AG09319 (cell line): ENCODE data around the gene MIB2.

ENCODE experiments used
- DNase-seq: peaks from one replicate; pipeline ENCODE4 v3.0.0-alpha.2; 2010; ENCODE audit warnings: low read depth; ENCODE audit errors: extremely low read depth
- TF ChIP-seq, protein P1 (sequence below): IDR thresholded peaks from 2 replicates; pipeline ENCODE4 v1.5.1; 2011; ENCODE audit warnings: low read depth, mild to moderate bottlenecking, inconsistent platforms, low read length, moderate library complexity

Gene MIB2

DNA sequence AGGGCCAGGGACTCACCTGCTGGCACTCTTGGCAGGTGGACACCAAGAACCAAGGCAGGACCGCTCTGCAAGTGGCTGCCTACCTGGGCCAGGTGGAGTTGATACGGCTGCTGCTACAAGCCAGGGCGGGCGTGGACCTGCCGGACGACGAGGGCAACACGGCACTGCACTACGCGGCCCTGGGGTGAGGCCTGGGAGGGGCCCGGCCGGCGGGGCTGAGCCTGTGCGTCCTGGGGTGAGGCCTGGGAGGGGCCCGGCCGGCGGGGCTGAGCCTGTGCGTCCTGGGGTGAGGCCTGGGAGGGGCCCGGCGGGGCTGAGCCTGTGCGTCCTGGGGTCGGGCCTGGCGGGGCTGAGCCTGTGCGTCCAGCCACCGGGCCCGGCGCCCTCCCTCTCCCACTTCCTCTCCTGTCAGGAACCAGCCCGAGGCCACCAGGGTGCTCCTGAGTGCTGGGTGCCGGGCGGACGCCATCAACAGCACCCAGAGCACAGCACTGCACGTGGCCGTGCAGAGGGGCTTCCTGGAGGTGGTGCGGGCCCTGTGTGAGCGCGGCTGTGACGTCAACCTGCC is 12.0 kb downstream of the MIB2 start:
- TF ChIP-seq, protein P1, sequence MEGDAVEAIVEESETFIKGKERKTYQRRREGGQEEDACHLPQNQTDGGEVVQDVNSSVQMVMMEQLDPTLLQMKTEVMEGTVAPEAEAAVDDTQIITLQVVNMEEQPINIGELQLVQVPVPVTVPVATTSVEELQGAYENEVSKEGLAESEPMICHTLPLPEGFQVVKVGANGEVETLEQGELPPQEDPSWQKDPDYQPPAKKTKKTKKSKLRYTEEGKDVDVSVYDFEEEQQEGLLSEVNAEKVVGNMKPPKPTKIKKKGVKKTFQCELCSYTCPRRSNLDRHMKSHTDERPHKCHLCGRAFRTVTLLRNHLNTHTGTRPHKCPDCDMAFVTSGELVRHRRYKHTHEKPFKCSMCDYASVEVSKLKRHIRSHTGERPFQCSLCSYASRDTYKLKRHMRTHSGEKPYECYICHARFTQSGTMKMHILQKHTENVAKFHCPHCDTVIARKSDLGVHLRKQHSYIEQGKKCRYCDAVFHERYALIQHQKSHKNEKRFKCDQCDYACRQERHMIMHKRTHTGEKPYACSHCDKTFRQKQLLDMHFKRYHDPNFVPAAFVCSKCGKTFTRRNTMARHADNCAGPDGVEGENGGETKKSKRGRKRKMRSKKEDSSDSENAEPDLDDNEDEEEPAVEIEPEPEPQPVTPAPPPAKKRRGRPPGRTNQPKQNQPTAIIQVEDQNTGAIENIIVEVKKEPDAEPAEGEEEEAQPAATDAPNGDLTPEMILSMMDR = no peak
- DNase-seq = no peak

DNA sequence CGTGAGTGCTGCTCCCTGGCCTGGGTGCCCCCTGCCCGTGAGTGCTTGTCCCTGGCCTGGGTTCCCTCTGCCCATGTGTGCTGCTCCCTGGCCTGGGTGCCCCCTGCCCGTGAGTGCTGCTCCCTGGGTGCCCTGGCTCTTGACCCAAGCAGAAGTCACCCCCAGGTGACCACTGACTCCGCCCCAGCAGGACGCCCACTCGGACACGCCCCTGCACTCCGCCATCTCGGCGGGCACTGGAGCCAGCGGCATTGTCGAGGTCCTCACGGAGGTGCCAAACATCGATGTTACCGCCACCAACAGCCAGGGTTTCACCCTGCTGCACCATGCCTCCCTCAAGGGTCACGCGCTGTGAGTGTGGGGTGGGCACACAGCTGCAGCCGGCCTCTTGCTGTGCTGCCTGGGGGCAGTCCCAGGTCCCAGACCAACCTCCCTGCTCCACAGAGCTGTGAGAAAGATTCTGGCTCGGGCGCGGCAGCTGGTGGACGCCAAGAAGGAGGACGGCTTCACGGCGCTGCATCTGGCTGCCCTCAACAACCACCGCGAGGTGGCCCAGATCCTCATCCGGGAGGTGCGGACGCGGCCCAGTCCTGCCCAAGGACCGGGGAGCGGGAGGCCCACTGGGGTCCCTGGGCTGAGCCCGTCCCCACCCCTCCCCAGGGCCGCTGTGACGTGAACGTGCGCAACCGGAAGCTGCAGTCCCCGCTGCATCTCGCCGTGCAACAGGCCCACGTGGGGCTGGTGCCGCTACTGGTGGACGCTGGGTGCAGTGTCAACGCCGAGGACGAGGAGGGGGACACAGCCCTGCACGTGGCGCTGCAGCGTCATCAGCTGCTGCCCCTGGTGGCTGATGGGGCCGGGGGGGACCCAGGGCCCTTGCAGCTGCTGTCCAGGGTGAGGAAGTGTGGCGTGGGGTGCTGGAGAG is 12.8 kb downstream of the MIB2 start:
- DNase-seq = no peak
- TF ChIP-seq, protein P1 = no peak

DNA sequence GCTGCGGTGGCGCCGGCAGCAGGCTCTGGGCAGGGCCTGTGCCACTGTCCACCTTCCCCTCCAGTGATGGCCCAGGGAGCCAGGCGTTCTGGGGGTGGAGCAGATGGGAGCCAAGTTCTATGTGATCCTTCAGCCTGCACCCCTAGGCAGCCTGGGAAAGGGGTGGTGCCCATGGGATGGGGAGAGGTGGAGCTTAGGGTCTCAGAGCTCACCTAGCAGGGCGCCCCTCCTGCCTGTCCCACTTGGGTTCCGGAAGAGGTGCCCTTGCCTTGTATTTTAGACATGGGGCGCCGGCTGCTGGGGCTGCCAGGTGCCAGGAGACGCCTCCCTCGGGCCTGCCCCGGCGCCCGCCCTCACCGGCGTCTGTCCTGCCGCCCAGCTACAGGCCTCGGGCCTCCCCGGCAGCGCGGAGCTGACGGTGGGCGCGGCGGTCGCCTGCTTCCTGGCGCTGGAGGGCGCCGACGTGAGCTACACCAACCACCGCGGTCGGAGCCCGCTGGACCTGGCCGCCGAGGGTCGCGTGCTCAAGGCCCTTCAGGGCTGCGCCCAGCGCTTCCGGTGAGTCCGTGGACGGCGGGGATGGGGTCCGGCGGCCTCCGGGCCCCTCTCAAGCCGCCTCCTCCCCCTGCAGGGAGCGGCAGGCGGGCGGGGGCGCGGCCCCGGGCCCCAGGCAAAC is 13.6 kb downstream of the MIB2 start:
- TF ChIP-seq, protein P1 = no peak
- DNase-seq = no peak

DNA sequence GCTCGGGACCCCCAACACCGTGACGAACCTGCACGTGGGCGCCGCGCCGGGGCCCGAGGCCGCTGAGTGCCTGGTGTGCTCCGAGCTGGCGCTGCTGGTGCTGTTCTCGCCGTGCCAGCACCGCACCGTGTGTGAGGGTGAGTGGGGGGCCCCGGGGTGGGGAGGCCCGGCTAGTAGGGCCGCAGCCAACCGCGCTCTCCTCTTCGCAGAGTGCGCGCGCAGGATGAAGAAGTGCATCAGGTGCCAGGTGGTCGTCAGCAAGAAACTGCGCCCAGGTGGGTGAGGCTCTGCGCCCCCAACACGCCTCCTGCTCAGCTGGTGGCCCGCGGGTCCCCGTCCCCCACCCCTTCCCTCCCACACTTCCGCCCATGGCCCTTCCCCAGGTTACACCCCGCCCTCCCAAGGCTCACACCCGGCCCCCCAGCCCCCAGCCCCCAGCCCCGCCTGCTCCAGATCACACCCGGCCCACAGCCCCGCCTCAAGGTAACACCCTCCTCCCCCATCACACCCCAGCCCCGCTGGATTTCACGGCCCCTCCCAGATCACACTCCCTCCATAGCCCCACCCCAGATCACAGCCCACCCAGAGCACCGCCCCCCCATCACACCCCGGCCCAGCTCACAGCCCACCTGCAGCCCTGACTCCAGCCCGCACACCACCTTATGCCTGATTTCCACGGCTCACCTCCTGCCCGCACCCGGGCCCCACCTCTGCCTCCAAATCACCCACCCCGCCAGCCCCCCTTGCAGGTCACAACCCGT is 14.3 kb downstream of the MIB2 start:
- DNase-seq = no peak
- TF ChIP-seq, protein P1 = no peak

DNA sequence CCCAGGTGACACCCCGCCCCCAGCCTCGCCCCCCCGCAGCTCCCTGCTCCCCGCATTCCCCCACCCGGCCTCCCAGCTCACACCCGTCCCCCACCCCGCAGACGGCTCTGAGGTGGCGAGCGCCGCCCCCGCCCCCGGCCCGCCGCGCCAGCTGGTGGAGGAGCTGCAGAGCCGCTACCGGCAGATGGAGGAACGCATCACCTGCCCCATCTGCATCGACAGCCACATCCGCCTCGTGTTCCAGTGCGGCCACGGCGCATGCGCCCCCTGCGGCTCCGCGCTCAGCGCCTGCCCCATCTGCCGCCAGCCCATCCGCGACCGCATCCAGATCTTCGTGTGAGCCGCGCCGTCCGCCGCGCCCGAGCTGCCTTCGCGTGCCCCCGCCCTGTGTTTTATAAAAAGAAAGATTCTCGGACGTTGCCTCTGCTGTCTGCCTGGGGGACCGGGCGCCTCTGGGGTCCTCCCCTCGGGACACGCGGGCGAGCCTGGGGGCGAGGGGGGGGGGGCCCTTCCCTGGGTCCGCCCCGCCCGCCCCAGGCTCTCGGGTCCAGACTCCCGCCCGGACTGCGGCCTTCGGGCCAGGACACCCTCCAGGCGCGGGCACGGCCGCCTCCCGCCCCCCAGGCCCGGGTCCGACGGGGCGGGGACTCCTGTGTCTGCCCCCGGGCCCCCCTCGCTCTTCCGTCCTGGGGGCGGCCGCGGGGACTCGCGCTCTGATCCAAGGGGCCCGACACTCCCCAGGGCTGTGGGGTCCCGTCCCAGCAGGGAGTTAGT is 15.1 kb downstream of the MIB2 start:
- no peak for DNase-seq

DNA sequence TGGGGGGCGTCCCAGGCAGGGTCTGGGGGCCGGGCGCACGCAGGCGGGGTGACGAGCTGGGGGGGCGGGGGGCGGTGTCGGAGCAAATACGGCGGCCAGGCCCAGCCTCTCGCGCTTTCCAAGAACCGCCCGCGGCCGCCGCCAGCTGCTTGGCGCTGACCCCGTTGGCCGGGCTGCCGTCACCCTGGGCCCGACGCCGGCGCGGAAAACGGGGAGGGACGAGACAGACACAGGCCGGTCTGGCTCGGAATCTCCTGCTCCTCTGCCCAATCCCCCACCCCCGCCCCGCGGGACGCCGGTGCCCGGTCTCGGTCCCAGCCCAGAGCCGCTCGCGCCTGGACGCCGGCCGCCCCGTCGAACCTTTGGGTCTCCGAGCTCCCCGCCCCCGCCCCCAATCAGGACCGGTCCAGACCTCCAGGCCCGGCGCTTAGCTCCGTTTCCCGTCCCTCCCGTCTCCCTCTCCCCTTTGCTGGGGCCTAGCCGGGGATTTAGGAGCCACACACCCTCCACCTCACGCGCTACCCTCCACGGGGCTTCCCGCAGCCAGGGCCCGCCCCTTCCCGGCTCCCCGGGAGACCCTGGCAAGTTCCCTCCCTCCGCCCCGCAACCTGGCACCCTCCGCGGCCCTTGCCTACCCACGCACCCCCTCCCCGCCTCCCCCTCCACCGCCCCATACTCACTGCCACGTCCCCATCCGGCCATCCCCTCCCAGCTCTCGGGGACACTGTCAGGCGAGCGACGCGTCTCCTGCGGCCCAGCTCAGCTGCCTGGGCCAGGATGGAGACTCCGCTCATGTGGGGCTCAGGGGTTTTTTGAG is 15.9 kb downstream of the MIB2 start:
- TF ChIP-seq, protein P1 = no peak
- DNase-seq = no peak

More for the DNA sequence above, 15.1 kb downstream of the MIB2 start:
- TF ChIP-seq, protein P1 = no peak
